K562 (cell line): ENCODE data around the gene ZSWIM4. TPM values are rescaled to one million over a fixed set of nuclear protein-coding genes. Genes with fewer than 3 reads are reported as not detected.

Source experiments
- ARID3A ChIP-seq: IDR thresholded peaks from 2 replicates; pipeline ENCODE4 v1.6.1; 2012; ENCODE audit warnings: low read depth, low read length, improper control_type of control experiment, borderline replicate concordance
- CREM ChIP-seq: IDR thresholded peaks from 2 replicates; pipeline ENCODE4 v1.6.1; 2014; ENCODE audit warnings: antibody characterized with exemption, low read depth
- DIDO1 ChIP-seq: fragments of 450-650 bp; IDR thresholded peaks from 2 replicates; pipeline ENCODE4 v1.6.1; 2016; ENCODE audit warnings: low read depth, missing biosample characterization, missing genetic modification characterization
- PHB ChIP-seq: fragments of 250-450 bp; sonication (Bioruptor Pico); IDR thresholded peaks from 2 replicates; pipeline ENCODE4 v1.5.0; 2021
- SIX5 ChIP-seq, 2 experiments: IDR thresholded peaks; 2 replicates each; pipeline ENCODE4 v1.6.1; 2011; ENCODE audit warnings: low read length in 2 of 2, borderline replicate concordance in 1 of 2, low read depth in 1 of 2, mild to moderate bottlenecking in 1 of 2, moderate library complexity in 1 of 2; ENCODE audit not compliant: insufficient read depth in 1 of 2
- TAF1 ChIP-seq: IDR thresholded peaks from 2 replicates; pipeline ENCODE4 v1.6.1; 2011; ENCODE audit warnings: mild to moderate bottlenecking, low read length, moderate library complexity; ENCODE audit not compliant: insufficient read depth, control insufficient read depth, severe bottlenecking; ENCODE audit errors: extremely low read depth
- TAF15 ChIP-seq: fragments of 200-400 bp; formaldehyde crosslinking; IDR thresholded peaks from 2 replicates; pipeline ENCODE4 v1.6.1; 2017; ENCODE audit warnings: mild to moderate bottlenecking, low read depth, low read length, moderate library complexity
- TRIM25 ChIP-seq: fragments of 450-650 bp; IDR thresholded peaks from 2 replicates; pipeline ENCODE4 v1.7.0; 2016; ENCODE audit warnings: borderline replicate concordance
- TRIM28 ChIP-seq: fragments of 450-650 bp; IDR thresholded peaks from 2 replicates; pipeline ENCODE4 v1.6.1; 2017
- ZNF740 ChIP-seq, 3 experiments: fragments of 200-800 bp in 1 of 3; sonication (Bioruptor generic) in 1 of 3; sonication (generic) in 1 of 3; formaldehyde crosslinking in 1 of 3; IDR thresholded peaks; 2 replicates each; pipeline versions ENCODE4 v1.6.1 to v1.8.0; 2016 to 2022; ENCODE audit warnings: mild to moderate bottlenecking in 2 of 3, missing compliant biosample characterization in 2 of 3, missing genetic modification characterization in 2 of 3, missing genetic modification reagents in 1 of 3
- ZNF79 ChIP-seq: fragments of 250-450 bp; sonication (Bioruptor Pico); IDR thresholded peaks from 2 replicates; pipeline ENCODE4 v1.4.0; 2020; ENCODE audit warnings: low read depth, mild to moderate bottlenecking, moderate library complexity
- polyA plus RNA-seq, 8 experiments: library from polyadenylated mRNA; depleted of rRNA in 4 of 8; stranded (reverse) in 5 of 8; unstranded in 3 of 8; fragments of >200 nt; fragmentation: Nextera tagmentation in 2 of 8; fragmentation: Illumina TruSeq in 1 of 8; extraction: Ambion mirVana in 2 of 8; extraction: Trizol in 1 of 8; gene quantifications; 2 replicates each; pipeline versions ENCODE4 v1.2.1 to v1.2.3, GENCODE V29; 2011 to 2014; ENCODE audit warnings: inconsistent platforms in 1 of 8, missing spikeins in 1 of 8
- total RNA-seq, 7 experiments: library from RNA; depleted of rRNA in 6 of 7; stranded (reverse); fragments of >200 nt in 6 of 7; fragmentation: Illumina TruSeq in 2 of 7; extraction: Trizol in 2 of 7; gene quantifications; 2 replicates each; pipeline versions ENCODE4 v1.2.1 to v1.2.3, GENCODE V29; 2011 to 2021; ENCODE audit warnings: low replicate concordance in 1 of 7
- TF ChIP-seq, protein P1 (sequence below): fragments of 250-450 bp; sonication (Bioruptor Pico); IDR thresholded peaks from 2 replicates; pipeline ENCODE4 v1.8.0; 2022; ENCODE audit warnings: moderate library complexity, mild to moderate bottlenecking, inconsistent platforms
- TF ChIP-seq, protein P2 (sequence below): IDR thresholded peaks from 2 replicates; pipeline ENCODE4 v1.6.1; 2014; ENCODE audit warnings: antibody characterized with exemption

The ZSWIM4 gene
- total and polyA plus RNA-seq, 9 of the 15 experiments (the other 6 are each of a cell fraction or from before 2014, with no cell fraction given), result 0.25 to 3.7 (median 0.79) TPM; not detected in 2

DNA sequence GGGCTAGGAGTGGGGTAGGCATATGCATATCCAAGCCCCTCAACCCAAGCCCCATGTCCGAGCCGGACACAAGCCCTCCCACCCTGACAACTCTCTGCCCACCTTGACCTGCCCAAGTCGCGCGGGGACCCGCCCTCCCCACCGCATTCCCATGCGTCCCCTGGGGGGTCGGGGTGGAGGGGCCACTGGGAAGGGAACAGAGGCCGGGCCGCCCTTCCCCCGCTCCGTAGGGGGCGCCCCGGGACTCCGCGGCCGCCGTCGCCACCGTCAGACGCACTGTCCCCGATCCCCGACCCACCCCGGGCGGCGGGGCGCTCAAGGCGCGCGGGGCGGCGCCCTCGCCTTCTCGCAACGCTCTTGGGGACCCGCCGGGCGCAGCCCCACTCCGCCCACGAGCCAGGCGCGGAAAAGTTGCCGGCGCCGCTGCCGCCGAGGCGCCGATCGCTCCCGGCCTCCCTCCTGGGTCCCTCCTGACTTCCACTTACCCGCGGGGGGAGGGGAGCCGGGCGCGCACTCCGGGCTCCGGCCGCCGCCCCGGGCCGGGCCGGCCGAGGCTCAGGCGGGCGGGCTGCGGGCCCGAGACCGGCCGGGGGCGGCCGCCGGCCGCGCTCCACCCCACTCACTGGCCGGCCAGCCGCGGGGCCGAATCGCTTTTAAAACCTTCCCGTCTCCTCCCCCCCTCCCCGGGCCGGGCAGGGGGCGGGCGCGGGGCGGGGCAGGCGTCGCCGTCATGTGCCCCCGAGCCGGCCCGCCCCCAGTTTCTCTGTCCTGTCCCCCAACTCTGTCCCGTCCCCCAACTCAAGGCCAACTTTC lies 47.3 kb downstream of the ZSWIM4 start (continued):
- TF ChIP-seq, protein P1, sequence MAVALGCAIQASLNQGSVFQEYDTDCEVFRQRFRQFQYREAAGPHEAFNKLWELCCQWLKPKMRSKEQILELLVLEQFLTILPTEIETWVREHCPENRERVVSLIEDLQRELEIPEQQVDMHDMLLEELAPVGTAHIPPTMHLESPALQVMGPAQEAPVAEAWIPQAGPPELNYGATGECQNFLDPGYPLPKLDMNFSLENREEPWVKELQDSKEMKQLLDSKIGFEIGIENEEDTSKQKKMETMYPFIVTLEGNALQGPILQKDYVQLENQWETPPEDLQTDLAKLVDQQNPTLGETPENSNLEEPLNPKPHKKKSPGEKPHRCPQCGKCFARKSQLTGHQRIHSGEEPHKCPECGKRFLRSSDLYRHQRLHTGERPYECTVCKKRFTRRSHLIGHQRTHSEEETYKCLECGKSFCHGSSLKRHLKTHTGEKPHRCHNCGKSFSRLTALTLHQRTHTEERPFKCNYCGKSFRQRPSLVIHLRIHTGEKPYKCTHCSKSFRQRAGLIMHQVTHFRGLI (CRISPR knock-in tag), result no peak
- TF ChIP-seq DIDO1 (tag) (no peak), TAF15 (no peak), TRIM28 (no peak), ZNF740 (CRISPR knock-in tag; IDR thresholded peaks at IDR 0.05) (peak; percentile 62), ZNF740 (tag; IDR thresholded peaks at IDR 0.05) (peak in 1 of 2 experiments; percentile 16; a peak in 1 of 4 replicates), CREM (peak; percentile 60), ARID3A (no peak), TRIM25 (no peak), ZNF79 (CRISPR knock-in tag) (no peak), SIX5 (IDR thresholded peaks at IDR 0.05; ENCODE audit: borderline replicate concordance in 1 of 2, insufficient read depth in 1 of 2, low read depth in 1 of 2, low read length in 2 of 2) (no peak), TAF1 (peak; percentile 82), PHB (CRISPR knock-in tag) (0 out of 2 replicates have a peak, but pooled peaks have one; percentile 70)
- TF ChIP-seq, protein P2, sequence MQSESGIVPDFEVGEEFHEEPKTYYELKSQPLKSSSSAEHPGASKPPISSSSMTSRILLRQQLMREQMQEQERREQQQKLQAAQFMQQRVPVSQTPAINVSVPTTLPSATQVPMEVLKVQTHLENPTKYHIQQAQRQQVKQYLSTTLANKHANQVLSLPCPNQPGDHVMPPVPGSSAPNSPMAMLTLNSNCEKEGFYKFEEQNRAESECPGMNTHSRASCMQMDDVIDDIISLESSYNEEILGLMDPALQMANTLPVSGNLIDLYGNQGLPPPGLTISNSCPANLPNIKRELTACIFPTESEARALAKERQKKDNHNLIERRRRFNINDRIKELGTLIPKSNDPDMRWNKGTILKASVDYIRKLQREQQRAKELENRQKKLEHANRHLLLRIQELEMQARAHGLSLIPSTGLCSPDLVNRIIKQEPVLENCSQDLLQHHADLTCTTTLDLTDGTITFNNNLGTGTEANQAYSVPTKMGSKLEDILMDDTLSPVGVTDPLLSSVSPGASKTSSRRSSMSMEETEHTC, result no peak
